Brain pericyte (primary cell): ENCODE results near the gene GLTP.
"Not testable (repeated sequence)": the region's sequence is repeated elsewhere in the genome, so short reads cannot be mapped to it uniquely, and the experiment has no call there.

Experiments
- DNase-seq: peaks from one replicate; pipeline ENCODE4 v3.0.0-alpha.2; 2012; ENCODE audit warnings: low read depth, low spot score

The GLTP gene, protein sequence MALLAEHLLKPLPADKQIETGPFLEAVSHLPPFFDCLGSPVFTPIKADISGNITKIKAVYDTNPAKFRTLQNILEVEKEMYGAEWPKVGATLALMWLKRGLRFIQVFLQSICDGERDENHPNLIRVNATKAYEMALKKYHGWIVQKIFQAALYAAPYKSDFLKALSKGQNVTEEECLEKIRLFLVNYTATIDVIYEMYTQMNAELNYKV

DNA sequence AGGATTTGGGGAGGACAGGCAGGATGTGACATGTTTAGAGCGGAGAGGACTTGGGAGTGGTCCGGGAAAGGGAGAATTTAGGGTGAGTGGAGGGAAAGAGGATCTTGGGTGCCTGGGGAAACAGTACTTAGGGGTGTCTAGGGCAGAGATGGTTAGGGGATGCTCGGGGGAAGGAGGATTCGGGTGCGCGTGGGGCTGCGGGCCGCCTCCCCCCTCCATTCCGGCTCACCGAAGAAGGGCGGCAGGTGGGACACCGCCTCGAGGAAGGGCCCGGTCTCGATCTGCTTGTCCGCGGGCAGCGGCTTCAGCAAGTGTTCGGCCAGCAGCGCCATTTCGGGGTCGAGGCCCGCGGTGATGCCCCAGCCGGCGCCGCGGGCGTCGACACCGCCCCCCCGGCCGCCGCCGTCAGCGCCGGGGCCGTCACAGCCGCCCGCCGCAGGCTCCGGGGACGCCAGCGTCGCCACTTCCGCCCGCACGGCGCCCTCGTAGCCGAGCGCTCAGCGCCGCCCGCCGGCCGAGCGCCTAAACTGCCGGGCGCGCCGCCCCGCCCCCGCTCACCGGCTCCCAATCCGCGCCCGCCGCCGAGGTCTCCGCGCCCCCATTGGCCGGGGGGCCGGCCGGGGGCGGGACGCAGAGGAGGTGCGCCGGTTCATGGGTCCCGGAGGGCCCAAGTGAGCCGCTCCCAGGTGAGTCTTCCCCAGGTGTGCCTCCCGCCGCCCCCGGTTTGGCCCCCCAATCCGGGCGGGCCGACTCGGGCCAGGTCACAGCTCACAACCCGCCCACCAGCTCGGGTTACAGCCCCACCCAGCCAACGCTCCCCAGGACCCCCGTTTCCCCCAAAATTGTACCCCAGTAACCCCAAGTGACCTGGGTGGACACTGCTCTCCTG, at the start of gene GLTP:
Gene GLTP, minus strand, starts transcription at position 499 of the 889 bp plus-strand sequence. Its CDS starts 167 bp downstream, at position 332.
- no peak for DNase-seq

DNA sequence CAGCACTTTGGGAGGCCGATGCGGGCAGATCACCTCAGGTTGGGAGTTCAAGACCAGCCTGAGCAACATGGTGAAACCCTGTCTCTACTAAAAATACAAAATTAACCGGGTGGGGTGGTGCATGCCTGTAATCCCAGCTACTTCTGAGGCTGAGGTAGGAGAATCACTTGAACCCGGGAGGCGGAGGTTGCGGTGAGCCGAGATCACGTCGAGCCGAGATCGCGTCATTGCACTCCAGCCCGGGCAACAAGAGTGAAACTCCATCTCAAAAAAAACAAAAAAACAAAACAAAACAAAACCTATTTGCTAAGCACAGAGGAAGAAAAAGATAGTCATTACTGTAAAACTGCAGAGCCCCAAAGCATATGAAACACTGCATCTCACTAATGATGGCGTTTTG, 49.0 kb upstream of the GLTP start:
- not testable (repeated sequence) for DNase-seq

DNA sequence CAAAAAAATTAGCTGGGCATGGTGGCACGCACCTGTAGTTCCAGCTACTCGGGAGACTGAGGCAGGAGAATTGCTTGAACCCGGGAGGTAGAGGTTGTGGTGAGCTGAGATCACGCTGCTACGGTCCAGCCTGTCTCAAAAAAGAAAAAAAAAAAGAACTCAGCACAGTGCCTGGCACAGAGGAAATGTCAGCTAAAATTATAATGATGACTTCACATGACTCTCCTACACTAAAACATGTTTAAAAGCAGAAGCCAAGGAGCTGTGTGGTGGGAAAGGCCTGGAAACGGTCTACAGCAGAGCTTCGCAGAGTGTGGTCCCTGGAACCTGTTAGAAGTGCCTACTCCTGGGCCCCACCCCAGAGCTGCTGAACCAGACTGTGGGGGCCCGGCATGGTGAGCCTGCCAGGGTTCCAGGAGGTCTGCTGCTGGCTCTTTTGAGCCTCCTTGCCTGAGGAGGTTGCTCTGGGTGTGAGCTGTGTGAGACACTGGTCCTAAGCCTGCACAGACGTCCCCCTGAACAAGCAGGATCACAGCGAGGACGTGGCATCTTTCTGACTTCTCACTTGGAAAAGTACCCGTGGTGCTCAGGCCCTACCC, 47.8 kb upstream of the GLTP start:
- no peak for DNase-seq

DNA sequence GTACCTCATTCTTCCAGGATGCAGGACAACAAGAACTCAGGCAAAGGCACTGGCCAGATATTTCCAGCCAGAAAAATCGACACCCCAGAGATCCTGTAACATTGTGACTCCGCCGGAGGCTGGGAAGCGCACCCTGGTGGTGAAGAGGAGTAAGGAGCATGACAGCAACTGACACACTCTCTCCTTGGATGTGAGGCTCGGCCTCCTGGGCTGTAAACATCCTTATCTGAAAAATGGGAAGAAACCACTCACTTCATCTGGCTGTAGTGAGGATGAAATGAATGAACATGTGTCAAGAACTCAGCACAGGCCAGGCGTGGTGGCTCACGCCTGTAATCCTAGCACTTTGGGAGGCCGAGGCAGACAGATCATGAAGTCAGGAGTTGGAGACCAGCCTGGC, 47.3 kb upstream of the GLTP start:
- DNase-seq, result no peak

DNA sequence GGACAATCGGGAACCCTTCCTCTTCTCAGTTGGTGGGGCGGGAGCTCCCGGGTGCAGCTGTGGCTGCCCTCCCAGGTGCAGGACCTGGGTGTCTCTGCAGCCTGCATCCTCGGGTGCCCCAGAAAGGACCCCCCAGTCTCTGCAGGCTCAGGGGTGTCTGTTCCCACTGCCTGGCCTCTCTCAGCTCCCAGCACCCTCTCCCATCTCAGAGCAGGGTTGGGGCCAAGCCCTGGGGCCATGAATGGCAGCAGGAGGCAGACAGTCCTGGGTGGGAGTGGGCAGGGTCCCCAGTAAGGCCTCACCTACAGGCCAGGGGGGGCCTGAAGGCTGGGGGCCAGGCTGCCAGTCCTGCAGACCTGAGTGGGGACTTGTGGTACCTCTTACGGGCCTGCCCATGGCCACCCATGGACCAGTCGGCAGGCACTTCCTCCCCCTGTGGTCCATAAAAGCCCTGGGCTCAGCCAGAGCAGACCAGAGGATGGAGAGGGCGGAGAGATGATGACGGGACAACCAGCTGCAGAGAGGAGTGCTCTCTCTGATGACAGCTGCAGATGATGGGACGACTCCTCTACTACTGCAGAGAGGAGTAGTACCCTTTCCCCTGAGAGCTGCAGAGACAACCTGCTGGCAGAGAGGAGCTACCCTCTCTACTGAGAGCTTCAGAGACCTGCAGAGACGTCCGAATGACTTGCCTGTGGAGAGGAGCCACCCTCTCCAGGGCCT, 46.3 kb upstream of the GLTP start:
- no peak for DNase-seq

DNA sequence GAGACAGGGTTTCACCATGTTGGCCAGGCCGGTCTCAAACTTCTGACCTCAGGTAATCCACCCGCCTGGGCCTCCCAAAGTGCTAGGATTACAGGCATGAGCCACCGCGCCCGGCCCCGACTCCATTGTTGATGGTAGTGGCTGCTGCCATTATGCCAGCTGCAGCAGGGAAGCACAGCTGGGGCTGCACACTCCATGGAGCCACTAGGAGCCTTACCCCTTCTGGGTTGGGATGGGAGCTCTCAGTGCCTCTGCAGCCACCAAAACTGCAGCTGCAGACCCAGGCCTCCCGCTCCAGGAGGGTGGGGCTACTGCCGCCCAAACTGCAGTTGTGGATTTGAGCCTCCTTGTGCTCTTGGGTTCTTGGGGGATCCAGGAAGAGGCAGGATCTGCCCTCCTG, 45.7 kb upstream of the GLTP start:
- no peak for DNase-seq

DNA sequence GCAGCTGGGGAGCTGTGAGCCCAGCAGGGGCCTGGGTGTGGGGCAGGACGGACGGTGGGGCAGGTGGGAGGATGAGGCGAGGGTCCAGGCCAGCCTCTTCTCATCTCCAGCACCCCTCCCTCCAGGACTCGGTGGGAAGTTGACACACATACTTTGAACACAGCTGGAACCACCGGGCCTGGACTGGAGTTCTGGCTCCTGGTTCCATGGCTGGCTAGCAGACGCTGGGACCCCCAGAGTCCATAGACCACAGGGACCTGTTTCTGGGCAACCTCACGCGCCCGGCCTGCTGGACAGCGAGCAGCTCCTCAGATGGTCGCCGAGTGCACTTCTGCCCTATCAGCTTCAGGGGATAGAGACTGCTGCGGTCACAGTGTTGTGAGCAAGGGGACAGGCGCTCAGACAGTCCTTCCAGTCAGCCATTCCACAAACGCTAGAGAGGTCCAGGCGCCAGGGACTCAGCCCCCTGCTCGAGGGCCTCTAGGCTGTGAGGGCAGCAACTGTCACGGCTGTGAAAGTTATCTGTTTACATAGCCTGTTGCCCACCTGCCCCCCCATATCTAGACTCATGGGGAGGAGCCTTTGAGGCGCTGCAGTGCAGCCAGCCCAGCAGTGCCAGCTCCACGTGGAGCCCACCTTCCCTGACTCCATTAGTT, 45.0 kb upstream of the GLTP start:
- DNase-seq, result no peak

DNA sequence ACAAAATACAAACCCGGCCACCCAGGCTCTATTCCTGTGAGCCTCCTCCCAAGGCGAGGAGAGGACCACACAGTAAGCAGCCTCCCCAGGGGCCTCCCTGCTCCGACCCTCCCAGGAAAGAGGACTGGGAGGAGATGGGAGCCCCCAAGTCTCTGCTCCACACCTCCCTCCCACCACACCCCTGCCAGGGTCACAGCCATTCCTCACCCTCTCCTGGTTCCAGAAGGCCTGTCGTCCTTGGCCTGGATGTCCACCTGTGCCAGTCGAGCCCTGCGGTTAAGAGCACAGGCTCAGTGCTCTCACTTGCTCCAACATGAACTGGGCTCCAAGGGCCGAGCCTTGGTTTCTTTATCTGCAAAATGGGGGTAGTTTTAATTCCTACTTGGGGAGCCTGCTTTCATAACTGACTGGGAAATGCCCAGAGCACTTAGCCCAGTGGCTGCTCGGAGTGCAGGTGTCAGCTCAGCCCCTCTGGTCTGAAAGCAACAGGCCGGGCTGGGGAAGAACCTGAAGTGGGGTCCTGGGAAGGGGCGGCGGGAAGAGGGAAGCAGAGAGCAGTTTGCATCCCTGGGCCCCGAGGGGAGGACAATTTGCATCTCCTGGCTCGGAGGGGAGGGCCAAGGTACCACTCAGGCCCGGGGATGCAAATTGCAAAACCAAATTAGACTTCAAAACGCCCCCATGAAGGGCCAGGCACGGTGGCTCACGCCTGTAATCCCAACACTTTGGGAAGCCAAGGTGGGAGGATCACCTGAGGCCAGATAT, 43.3 kb upstream of the GLTP start:
- no peak for DNase-seq

DNA sequence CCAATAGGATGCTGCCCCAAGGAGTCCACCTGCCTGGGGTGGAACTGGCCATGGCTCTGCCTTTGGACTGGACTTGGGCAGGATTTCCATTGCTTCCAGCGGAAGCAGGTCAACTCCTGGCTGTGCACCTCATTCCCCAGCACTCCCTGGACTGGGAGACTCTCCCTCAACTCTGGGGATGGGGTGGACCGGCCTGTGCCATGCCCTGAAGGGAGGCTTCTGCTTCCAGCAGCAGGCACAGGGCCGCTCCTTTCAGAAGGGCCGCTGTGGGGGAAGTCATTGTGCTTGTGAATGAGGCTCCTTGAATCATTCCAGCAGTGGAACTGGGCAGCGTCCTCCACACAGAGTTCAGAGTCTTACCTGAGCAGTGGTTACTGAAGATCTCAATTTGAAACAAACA, 42.7 kb upstream of the GLTP start:
- DNase-seq, result no peak

DNA sequence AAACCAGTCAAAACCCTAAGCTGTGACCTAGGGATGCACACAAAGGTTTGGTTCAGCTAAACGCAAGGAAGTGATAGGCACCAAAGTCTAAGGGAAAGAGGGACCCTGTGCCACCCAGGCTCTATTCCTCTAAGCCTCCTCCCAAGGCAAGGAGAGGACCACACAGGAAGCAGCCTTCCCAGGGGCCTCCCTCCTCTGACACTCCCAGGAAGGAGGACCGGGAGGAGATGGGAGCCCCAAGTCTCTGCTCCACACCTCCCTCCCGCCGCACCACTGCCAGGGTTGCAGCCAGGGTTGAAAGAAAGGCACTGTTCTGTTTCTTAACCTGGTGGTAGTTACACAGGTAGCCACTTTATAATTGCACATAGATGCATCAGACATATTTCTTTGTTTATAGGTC, 41.6 kb upstream of the GLTP start:
- no peak for DNase-seq

DNA sequence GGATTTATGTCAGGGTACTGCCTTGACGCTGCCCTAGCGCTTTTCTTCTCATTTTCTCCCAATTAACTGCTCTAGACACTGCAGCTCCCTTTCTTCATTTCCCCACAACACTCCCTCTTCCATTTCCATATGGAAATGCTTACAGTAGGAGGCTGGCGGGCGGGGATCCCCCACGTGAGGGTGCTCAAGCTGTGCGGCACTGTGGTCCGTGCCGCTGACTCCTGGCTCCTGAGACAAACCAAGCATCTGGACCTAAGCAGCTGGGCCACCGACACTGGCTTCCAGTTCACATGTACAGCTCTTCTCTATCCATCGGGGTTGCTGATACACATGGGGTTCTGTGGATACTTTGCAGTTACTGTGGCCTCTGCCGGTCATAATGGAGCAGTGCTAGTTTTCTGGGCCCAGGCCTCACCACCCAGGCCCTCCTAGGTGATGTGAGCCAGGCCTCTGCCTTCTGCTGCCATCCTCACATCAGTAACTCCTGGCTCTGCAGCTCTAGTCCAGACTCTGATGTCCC, 40.0 kb upstream of the GLTP start:
- no peak for DNase-seq

DNA sequence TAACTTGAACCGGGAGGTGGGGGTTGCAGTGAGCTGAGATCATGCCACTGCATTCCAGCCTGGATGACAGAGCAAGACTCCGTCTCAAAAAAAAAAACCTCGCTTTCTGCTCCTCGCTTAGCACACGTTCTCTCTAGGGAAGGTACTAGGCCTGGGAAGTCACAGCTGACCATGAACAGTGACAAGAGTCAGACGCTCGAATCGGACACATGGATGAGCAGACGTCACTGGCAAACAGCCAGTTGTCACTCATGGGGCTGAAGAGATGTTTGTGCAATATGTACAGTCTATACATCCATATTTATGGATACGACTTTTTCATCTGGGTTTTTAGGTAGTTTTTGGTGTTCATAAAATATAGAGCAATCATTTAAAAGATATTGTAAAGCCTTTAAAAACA, 39.1 kb upstream of the GLTP start:
- DNase-seq, result no peak

DNA sequence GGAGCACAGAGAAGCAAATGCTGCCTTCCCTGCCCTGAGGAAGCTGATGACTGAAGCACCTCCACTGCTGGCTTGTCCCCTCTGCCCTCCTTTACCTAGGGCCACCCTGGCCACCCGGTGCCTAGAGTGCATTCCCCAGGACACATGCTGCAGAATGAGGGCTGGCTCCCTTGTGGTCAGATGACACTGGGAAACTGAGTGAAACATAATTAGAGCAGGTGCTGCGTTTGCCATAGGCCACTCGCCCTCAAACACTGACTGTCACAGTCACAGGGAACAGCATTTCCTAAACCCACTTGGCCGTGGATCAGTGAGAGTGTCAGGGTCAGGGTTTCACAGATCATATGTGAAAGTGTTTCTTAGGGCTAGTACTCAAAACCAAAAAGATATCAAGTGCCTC, 35.7 kb upstream of the GLTP start:
- DNase-seq, result no peak

DNA sequence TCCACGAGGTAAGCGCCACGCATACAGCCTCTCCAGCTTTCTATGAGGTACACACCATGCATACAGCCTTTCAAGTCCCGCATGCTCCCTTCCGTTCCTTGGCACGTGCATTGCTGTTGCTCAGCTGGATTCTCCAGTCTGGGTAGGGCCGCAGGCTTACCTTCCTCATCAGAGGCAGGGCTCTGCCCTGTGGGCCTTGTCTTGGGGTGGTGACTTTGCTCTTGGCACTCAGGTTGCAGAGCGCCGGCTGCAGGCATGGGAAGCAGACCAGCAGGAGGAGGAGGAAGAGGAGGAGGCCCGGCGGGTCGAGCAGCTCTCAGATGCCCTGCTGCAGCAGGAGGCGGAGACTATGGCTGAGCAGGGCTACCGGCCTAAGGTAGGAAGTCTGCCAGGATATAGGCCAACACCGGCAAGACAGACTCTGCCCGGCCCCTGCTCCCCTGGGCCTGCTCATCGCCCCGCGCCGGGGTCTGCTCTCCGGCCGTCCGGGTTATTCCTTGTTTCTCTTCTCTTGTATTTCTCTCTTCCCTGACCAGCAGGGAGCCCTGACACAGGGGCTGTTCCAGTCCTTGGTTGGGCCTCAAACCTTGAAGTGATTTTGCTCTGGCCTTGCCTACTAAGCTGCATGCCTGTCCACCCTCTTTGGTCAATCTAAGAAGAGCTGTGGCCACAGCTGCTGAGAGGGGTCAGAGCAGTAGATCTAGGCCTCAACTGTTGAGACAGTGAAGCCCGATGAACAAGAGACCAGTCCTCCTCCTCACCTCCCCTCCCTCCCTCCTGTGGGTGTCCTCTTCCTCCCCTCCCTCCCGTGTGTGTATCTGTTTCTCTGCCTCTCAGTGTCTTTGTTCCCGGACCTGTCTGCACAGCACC, 35.1 kb upstream of the GLTP start:
- no peak for DNase-seq

DNA sequence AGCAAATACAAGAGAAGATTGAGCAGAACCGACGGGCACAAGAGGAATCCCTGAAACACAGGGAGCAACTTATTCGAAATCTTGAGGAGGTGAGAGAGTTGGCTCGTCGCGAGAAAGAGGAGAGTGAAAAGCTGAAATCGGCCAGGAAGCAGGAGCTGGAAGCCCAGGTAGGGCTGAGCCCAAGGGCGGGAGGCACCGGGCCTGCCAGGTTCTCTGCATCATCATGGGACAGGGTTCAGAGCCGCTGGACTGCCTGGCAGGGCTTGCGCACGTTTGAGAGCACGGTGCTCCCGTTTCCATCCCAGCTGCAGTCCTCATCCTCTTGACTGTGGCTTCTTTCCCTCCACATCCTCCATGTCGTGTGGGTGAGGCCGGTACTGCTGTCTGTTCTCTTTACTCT, 34.1 kb upstream of the GLTP start:
- no peak for DNase-seq

DNA sequence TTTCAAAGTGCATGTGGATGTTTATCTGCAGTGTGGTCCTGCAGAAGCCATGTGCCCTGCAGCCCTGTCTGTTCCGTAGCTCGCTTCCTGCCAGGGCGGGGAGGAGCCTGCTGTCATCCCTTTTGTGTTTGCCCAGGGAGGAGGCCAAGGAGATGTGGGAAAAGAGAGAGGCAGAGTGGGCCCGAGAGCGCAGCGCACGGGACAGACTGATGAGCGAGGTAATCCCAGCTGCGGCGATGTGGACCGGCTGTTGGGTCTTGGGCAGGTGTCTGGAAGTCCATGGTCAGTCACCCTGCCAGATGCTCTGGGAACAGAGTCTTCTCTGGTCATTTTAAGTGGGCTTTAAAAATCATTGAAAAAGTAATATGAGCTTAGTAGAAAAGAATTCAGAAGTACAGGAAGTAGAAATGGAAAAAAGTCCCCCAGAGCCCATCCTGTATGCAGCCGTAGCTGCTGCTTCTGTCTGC, 32.5 kb upstream of the GLTP start:
- no peak for DNase-seq

DNA sequence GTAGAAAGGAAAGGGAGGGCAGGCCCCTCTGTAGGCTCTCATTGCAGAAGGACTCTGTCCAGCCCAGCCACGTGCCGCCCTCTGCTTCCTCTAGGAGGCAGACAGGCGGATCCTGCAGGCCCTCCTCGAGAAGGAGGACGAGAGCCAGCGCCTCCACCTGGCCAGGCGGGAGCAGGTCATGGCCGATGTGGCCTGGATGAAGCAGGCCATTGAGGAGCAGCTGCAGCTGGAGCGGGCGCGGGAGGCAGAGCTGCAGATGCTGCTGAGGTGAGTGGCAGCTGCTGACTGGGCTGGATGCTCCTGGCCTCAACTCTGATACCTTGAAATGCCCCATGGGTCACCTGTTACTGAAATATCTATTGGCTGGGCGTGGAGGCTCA, 30.6 kb upstream of the GLTP start:
- DNase-seq, result no peak

DNA sequence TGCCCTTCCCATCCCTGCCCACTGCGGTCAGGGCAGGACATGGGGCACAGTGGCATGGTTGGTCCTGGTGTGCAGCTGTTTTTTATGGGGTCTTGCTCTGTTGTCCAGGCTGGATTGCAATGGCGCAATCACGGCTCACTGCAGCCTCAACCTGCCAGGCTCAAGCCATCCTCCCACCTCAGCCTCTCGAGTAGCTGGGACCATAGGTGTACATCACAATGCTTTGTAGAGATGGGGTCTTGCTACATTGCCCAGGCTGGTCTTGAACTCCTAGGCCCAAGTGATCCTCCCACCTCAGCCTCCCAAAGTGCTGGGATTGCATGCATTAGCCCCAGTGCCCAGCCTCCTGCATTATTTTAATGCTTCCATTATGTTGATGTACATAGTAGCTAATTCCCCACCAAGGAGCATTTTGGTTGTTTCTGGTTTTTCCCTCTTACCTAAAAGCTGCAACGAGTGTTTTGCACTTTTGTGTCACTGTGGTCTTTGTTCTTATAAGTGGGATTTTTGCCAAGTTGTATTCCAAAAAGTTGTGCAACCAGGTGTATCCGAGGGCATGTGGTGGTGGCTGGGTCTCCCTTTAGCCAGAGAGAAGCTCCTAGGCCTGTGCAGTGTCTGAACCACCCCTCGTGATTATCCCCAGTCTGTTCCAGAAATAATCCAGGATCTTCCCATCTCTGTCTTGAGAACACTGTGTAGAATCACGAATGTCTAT, 30.1 kb upstream of the GLTP start:
- DNase-seq, result no peak

DNA sequence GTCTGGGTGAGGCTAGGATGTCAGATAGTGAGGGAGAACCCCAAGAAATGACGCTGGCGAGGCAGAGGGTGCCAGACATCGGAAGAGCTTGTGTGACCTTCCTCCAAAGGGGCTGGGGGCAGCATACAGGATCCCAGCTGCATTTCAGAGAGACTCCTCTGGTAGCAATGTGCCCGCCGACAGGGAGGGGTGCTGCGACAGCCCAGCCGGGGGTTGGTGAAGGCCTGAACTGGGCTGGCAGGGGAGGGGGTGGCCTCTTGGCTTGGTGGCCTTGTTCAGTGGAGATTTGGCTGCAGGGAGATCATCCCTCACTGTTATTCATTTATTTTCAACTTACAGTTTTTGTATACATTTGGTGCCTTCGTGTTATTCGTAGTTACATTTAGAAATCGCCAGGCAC, 25.0 kb upstream of the GLTP start:
- DNase-seq, result no peak
